Activated CD4-positive, CD25-positive, alpha-beta regulatory T cell treated with anti-CD3 and anti-CD28 coated beads, Interleukin-2, amount 50 U/mL, for 16 hours (primary cell): ENCODE data around the gene TMED10.
"Not testable (repeated sequence)": the region's sequence is repeated elsewhere in the genome, so short reads cannot be mapped to it uniquely, and the experiment has no call there.

Source experiments
- DNase-seq: peaks from one replicate; pipeline ENCODE4 v3.0.0-alpha.2; 2020; ENCODE audit warnings: low read depth, low spot score

Gene TMED10

DNA sequence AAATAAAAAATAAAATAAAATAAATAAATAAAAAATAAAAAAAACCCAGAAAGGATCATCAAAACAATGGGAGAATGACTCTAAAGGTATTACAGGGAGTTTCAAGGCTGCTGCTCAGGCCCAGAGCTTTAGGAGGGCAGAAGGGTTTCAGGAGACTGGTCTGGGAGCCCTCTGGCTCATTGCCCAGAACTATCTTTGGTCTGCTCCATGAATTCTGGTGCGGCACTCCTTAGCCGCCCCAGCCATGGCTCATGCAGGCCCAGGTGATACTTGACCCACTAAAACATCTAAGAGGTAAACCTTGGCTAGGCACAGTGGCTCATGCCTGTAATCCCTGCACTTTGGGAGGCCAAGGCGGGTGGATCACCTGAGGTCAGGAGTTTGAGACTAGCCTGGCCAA lies 14.7 kb upstream of the TMED10 start:
- no peak for DNase-seq

- DNase-seq = no peak
Measured at GRCh38 chr14:75190023-75190422, 13.6 kb upstream of the TMED10 start.

- DNase-seq = no peak
Measured at GRCh38 chr14:75188520-75189268, 12.3 kb upstream of the TMED10 start.

GRCh38 chr14:75188086-75188485 lies 11.7 kb upstream of the TMED10 start:
- no peak for DNase-seq

DNA sequence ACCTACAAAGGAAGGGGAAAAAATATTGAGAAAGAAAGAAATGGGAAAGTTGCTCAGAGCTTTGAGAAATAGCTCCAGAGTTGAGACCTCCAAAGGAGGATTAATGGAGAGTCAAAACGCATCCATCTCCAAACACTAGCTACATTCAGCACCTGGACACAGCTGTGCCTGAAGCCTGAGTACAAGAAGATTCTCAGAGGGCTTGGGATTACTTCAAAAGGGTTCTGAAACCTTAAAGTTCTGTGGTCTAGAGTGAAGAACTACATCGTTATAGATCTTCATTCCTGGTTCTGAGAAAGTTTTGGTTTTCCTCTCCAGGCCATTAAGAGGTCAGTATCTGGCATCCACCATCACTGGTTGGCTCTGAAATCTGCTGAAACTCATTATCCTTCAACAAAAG lies 10.5 kb upstream of the TMED10 start:
- DNase-seq = no peak

DNA sequence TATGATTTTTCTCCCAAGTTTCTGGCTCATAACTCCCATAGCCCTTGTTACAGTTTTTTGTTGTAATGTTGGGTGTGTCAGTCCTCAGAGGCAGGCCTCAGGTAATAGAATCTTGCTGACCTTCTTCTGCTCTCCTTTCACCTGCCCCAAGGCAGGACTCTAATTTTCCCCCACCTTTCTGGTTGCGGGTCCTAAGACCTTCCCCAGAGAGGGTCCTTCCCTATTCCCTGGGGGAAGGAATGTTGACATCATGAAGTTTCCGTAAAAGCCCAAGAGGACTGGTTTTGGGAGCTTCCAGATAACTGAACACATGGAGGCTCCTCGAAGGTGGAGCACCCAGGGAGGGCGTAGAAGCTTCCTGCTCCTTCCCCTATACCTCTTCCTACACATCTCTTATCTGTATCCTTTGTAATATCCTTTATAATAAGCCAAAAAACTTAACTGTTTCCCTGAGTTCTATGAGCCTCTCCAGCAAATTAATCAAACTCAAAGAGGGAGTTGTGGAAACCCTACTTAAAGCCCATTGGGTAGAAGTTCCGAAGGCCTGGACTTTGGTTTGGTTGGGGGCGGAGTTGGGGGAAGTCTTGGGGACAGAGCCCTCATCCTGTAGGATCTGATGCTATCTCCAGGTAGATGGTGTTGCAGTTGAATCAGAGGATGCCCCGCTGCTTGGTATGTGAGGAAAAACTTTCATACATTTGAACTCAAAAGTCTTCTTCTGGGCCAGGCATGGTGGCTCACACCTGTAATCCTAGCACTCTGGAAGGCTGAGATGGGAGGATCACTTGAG lies 9.0 kb upstream of the TMED10 start:
- no peak for DNase-seq

GRCh38 chr14:75184492-75184891 lies 8.1 kb upstream of the TMED10 start:
- DNase-seq = no peak

- DNase-seq = no peak
Measured at GRCh38 chr14:75184039-75184438, 7.6 kb upstream of the TMED10 start.

- no peak for DNase-seq
Measured at GRCh38 chr14:75183225-75183624, 6.8 kb upstream of the TMED10 start.

GRCh38 chr14:75182821-75183220 lies 6.4 kb upstream of the TMED10 start:
- DNase-seq = no peak

- DNase-seq = not testable (repeated sequence)
Measured at GRCh38 chr14:75182163-75182562, 5.8 kb upstream of the TMED10 start.

- DNase-seq = no peak
Measured at GRCh38 chr14:75181293-75182062, 5.1 kb upstream of the TMED10 start.

DNA sequence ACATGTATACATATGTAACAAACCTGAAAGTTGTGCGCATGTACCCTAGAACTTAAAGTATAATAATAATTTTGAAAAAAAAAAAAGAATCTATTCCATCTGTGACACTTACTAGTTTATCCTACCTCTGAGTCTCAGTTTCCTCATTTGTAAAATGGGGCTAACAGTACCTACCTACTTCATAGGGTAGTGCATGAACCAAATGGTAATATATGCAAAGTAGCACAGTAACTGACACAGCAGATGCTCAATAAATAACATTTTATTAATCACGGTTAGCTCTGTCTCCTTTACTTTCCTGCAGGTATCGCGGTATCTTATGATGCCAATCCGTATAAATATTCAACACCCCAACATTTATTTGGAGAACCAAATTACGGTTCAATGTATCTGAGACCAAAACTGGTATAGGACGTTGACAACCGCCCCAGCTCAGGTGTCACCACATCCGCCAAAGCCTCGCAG lies 703 bp downstream of the TMED10 start:
- DNase-seq = no peak

DNA sequence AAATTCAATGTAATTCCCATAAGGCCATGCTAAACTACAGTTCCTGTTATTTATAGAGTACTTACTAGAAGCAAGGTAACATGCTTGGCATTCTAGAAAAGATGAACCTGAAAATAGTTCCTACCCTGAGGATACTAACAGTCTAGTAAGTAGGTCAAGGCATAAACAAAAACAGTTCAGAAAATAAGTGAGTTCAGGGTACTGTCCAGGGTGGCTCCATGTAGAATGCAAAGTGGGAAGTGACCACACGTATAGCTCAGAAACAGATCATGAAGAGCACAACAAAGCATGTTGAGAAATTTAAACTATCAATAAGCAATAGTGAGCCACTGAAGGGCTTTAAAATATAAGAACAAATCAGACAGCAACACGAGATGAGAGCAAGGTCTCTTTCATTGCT lies 2.3 kb downstream of the TMED10 start:
- DNase-seq = no peak

GRCh38 chr14:75170772-75171171 lies 5.6 kb downstream of the TMED10 start:
- no peak for DNase-seq

DNA sequence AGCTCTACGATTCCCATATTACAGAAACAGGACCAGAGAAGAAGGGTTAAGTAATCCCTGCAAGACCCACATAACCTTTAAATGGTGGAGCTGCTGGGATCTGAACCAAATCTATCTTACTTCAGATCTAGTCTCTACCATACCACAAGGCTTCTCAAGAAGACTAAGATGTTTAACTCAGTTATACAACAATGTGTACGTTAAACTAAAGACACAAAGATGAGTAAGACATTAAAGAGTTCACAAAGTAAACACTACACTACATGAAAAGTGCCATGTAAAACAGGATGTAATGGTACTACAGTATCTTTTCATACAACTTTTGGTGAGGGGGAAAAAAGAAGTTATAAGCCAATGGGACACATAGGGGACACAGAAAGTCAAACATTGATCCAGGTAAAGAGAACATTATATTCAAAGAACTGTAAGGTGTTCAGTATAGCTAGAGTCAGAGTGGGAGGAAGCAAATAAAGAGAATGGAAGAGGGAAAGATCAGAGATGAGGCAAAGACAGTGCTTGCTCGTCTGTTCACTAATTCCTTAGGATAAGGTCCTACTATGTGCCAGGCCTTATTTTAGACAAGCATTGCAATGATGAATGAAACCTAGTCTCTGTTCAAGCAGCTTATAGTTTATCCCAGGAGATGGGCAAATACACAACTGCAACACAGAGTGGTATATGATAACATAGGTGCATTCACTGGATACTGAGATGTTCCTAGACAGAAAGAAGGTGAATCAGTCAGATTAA lies 7.7 kb downstream of the TMED10 start:
- no peak for DNase-seq

DNA sequence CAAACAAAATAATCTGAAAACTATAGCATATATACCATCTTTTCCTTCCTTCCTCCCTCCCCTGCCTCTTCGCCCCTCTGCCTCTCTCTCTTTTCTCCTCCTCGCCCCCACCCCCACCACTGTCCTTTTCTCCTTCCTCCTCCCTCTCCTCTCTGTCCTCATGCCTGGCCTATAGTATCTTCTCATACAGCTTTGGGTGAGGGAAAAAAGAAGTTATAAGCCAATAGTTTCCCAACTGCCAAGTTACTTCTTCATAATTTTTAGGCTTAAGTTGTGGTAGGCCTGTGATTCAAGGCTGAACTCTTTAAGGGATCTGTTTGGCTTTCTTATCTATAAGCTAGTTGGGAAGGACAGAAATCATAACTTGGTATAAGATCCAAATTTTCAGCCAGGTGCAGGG lies 9.1 kb downstream of the TMED10 start:
- no peak for DNase-seq

- no peak for DNase-seq
Measured at GRCh38 chr14:75165586-75166391, 10.6 kb downstream of the TMED10 start.

- DNase-seq = no peak
Measured at GRCh38 chr14:75164809-75165208, 11.6 kb downstream of the TMED10 start.

DNA sequence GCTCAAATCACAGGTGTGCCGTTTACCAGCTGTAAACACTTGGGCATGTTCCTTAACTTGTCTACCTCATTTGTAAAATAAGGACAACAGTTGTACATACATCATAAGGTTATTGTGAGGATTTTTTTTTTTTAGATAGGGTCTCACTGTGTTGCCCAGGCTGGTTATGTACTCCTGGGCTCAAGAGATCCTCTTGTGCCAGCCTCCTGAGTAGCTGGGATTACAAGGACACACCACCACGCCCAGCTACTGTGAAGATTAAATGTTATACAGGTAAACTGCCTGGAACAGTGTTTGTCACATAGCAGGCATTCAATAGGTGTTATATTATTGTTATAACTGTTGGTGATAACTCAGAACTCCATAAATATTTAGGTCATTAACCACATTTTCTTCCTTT lies 12.7 kb downstream of the TMED10 start:
- DNase-seq = no peak

DNA sequence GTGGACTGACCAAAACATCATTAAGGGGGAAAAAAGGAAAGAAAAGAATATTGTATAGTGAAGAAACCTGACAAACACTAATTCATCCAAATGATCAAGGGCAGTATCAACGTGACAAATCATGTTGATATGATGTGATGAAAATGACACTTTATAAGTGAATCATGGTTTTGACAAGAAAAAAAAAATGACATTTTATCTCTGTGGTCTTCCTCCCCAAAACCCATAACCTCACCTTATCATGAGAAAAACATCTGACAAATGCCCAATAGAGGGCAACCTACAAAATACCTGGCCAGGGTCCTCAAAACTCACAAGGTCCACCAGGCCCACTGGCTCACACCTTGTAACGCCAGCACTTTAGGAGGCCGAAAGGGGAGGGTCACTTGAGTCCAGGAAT lies 13.8 kb downstream of the TMED10 start:
- no peak for DNase-seq
